Neutrophil (primary cell): ENCODE results near the gene INPP5A.

Experiments
- H3K27ac ChIP-seq: fragments of 200-600 bp; sonication (generic); 2 replicates; pipeline ENCODE4 v1.5.1; 2016; ENCODE audit warnings: mild to moderate bottlenecking, moderate library complexity
- H3K27me3 ChIP-seq: fragments of 200-600 bp; sonication (generic); 2 replicates; pipeline ENCODE4 v1.6.0; 2016; ENCODE audit warnings: mild to moderate bottlenecking
- H3K36me3 ChIP-seq: fragments of 200-600 bp; sonication (generic); 2 replicates; pipeline ENCODE4 v1.5.1; 2017
- H3K4me1 ChIP-seq, 2 experiments: fragments of 200-600 bp in 1 of 2; sonication (generic) in 1 of 2; 1 replicate in 1 of 2; 2 replicates in 1 of 2; pipeline versions ENCODE4 v1.5.1 to v1.6.1; 2013 to 2016; ENCODE audit warnings: low read depth in 1 of 2, low read length in 1 of 2, mild to moderate bottlenecking in 1 of 2, moderate library complexity in 1 of 2; ENCODE audit not compliant: control insufficient read depth in 1 of 2, insufficient read depth in 1 of 2
- H3K4me3 ChIP-seq, 2 experiments: fragments of 200-600 bp in 1 of 2; sonication (generic) in 1 of 2; 1 replicate in 1 of 2; 2 replicates in 1 of 2; pipeline ENCODE4 v1.5.1; 2013 to 2016; ENCODE audit warnings: low read depth in 1 of 2, low read length in 1 of 2, mild to moderate bottlenecking in 1 of 2, moderate library complexity in 1 of 2
- H3K9me3 ChIP-seq: fragments of 200-600 bp; sonication (generic); 2 replicates; pipeline ENCODE4 v1.5.1; 2016
- TF ChIP-seq, protein P1 (sequence below): fragments of 200-600 bp; sonication (generic); IDR thresholded peaks from 2 replicates; pipeline ENCODE4 v1.5.1; 2016; ENCODE audit warnings: antibody characterized with exemption

INPP5A gene

DNA sequence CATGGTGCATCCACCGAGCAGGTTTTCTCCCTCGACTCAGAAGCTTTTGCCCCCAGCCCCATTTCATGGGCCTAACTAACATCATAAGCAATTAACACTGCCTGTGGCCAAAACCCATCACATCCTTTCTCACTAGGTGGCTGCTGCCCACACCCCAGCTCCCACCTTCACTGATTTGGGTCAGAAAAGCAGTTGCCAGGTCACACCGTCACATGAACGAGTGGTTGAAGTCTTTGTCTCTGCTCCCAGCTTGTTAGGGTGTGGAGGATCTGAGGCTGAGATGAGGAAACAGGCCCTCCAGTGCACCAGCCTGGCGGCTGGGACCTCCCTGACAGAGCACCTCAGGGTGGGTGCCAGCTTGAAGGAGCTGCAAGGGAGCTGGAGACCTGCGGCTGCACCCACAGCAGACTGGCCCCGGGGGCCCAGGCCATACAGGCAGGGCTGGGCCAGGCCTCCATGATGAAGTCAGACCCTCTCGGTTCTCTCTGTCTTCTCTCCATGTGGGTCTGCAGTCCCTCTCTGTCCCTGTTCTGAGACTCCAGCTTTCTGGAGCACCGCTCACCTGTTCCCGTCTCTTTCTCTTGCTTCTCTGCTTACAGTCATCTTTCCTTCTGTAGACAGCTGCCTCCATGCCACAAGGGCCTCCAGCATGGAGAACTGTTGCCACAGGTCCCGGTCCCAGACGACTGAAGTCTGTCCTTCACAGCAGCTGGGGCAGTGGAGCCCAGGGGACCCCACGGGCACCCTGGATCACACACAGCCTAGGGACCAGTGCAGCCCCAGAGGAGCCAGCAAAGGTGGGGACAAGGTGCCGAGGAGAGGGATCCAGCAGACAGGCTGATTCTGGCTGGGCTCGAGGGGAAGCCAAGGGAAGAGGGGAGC, 13.8 kb upstream of the INPP5A start:
- no peak overlapping the region for H3K27ac ChIP-seq
- peaks cover 32% of the 10 kb centered on the region for H3K27me3 ChIP-seq
- TF ChIP-seq, protein P1, sequence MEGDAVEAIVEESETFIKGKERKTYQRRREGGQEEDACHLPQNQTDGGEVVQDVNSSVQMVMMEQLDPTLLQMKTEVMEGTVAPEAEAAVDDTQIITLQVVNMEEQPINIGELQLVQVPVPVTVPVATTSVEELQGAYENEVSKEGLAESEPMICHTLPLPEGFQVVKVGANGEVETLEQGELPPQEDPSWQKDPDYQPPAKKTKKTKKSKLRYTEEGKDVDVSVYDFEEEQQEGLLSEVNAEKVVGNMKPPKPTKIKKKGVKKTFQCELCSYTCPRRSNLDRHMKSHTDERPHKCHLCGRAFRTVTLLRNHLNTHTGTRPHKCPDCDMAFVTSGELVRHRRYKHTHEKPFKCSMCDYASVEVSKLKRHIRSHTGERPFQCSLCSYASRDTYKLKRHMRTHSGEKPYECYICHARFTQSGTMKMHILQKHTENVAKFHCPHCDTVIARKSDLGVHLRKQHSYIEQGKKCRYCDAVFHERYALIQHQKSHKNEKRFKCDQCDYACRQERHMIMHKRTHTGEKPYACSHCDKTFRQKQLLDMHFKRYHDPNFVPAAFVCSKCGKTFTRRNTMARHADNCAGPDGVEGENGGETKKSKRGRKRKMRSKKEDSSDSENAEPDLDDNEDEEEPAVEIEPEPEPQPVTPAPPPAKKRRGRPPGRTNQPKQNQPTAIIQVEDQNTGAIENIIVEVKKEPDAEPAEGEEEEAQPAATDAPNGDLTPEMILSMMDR, result no peak
- H3K4me3 ChIP-seq, result no peak overlapping the region
- no peaks in the 10 kb centered on the region for H3K36me3 ChIP-seq
- no peaks in the 10 kb centered on the region for H3K9me3 ChIP-seq
- peaks cover 0 to 1% of the 10 kb centered on the region in 2 experiments for H3K4me1 ChIP-seq

DNA sequence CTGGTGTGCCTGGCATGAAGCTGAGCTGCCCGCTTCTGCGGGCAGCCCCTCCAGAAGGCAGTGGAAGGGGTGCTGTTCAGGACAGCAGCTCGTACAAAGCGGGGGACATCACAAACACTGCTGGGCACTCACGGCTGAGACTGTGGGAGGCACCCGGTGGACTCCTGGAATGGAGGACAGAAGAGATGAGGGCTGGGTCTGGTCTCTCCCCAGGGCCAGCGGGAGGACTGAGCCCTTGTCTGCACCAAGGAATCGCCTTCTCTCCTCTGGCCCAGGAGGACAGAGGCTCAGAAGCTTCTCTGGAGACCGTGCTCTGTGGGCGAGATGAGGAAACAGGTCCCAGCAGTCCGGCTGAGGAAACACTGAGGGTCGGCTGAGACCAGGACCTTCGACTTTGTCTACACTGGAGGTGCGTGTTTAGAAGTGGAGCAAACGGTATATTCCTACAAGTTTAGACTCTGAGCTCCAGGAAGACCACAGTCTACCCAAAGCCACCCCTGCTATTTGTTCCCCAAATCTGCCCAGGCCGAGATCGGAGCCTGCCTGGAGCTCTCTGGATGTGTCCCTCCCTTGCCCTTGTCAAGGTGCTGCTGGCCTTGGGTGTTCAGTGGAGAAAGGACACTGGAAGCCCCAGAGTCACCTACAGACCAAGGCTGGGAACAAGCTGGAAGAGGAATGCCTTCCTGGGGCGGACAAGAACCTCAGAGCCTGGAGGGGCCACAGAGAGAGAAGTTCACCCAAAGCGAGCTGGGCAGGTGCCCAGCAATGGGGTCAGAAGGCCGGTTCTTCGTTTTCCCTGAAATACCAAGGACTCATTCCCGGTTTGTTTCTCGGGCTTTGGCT, 12.9 kb upstream of the INPP5A start:
- Histone ChIP-seq H3K36me3 (no peaks in the 10 kb centered on the region), H3K4me3 (no peak overlapping the region), H3K9me3 (no peaks in the 10 kb centered on the region), H3K27ac (no peak overlapping the region), H3K4me1 (no peaks in the 10 kb centered on the region), H3K27me3 (peaks cover 33% of the 10 kb centered on the region)
- TF ChIP-seq, protein P1, result no peak

DNA sequence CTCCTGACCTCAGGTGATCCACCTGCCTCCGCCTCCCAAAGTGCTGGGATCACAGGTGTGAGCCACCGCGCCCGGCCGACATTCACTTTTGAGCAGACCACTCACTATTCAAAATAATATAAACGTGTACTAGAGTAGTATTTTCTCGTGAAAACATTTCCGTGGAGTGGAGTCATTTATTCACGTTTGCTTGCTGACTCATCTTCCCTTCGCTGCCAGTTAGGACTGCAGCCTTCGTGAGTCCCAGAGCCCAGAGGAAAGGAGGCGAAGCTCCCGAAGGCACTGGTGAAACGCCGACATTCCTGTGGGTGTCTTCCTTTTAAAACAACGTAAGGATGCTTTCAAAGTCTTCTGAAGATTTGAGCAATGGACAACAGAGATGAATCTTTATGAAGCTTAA, 10.9 kb upstream of the INPP5A start:
- H3K27ac ChIP-seq, result no peak overlapping the region
- TF ChIP-seq, protein P1, result no peak
- H3K27me3 ChIP-seq, result peaks cover 45% of the 10 kb centered on the region
- H3K4me1 ChIP-seq, result no peaks in the 10 kb centered on the region
- H3K36me3 ChIP-seq, result no peaks in the 10 kb centered on the region
- H3K4me3 ChIP-seq, result no peak overlapping the region
- H3K9me3 ChIP-seq, result no peaks in the 10 kb centered on the region

DNA sequence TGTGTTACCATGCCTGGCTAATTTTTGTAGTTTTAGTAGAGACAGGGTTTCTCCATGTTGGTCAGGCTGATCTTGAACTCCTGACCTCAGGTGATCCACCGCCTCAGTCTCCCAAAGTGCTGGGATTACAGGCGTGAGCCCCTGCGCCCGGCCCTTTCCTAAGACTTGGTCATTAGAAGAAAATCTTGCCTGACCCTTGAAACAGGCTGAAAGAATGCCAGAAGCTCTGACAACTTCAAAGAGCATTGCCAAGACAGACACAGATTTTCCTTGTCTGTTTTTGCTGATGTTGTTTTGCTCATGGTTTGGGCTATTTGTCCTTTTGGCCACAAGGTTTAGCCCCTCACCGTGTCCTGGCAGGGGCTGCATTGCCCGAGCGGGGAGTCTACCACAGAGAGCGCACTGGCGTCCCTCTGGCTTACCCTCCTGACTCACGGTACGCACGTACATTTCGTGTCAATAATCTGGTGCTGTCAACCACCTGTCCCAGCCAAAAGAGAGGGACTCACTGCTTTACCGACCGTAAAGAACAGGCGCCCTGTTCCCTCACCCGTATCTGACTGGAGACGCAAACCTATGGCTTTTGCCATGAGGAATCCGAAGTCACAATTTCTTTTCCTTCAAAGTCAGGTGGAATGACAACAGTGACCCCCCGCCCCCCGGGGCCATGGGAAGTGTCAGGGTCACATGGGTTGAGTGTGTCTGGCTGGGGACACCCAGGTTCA, 10.1 kb upstream of the INPP5A start:
- Histone ChIP-seq H3K27ac (no peak overlapping the region), H3K9me3 (no peaks in the 10 kb centered on the region), H3K27me3 (peaks cover 45% of the 10 kb centered on the region), H3K36me3 (no peaks in the 10 kb centered on the region), H3K4me3 (no peak overlapping the region), H3K4me1 (no peaks in the 10 kb centered on the region)
- TF ChIP-seq, protein P1, result no peak

DNA sequence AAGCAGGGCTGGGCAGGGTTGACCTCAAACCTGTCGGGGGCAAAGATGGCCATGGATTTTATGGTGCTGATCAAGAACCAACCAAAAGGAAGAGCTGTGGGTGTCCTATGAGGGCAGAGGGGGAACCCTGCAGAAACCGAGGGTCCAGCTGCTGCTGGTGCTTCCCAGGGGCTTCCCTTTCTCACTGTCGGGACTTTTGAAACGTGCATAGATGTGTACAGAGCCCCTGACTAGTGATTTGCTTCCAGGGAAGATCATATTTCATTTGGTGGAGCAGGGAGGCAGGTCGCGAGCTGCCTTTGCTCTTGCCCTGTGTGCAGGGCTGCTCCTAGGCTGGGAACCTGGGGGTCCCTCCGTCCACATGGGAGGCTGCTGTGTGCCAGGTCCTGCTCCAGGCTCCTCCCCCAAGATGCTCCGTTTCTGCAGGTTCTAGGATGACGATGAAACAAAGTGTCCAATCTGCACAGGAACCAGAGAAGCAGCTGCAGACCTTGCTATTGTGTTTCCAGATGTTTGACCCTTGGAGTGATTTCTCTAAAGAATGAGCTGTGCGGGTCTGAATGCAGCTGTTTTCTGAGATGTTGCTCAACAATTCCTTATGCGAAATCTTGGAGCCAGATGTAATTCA, 9.4 kb upstream of the INPP5A start:
- H3K36me3 ChIP-seq, result no peaks in the 10 kb centered on the region
- H3K27me3 ChIP-seq, result peaks cover 45% of the 10 kb centered on the region
- H3K9me3 ChIP-seq, result no peaks in the 10 kb centered on the region
- TF ChIP-seq, protein P1, result no peak
- no peak overlapping the region for H3K27ac ChIP-seq
- H3K4me3 ChIP-seq, result no peak overlapping the region
- no peaks in the 10 kb centered on the region for H3K4me1 ChIP-seq
